Germinal center (tissue), 1 donor: ENCODE measurements around the gene CWC15.
A peak's percentile ranks its signal among the peaks of the same experiment; 100 is the strongest.
"Not testable (repeated sequence)": the region's sequence is repeated elsewhere in the genome, so short reads cannot be mapped to it uniquely, and the experiment has no call there.

ENCODE experiments used
- DNase-seq: peaks from one replicate; pipeline ENCODE4 v3.0.0; 2012; ENCODE audit warnings: mixed read lengths, low spot score

The CWC15 gene

GRCh38 chr11:94973099-94973968, at the start of gene CWC15, which contains the start of gene KDM4D:
Gene CWC15, minus strand, starts transcription at chr11:94973556. Its CDS starts 1,371 bp downstream, at chr11:94972185.
Gene KDM4D, plus strand, starts transcription at chr11:94973709. Its CDS starts 23,664 bp downstream, at chr11:94997373.
- peak; percentile 98 for DNase-seq

- DNase-seq = not testable (repeated sequence)
Observed at GRCh38 chr11:95021468-95021867, 48.1 kb upstream of the CWC15 start.

- DNase-seq = no peak
Observed at GRCh38 chr11:95016139-95016538, 42.8 kb upstream of the CWC15 start.

GRCh38 chr11:95014184-95014821, 40.9 kb upstream of the CWC15 start:
- DNase-seq = no peak

GRCh38 chr11:95011376-95011775, 38.0 kb upstream of the CWC15 start:
- DNase-seq = no peak

GRCh38 chr11:95005642-95006041, 32.3 kb upstream of the CWC15 start:
- no peak for DNase-seq

GRCh38 chr11:95003716-95004115, 30.4 kb upstream of the CWC15 start:
- no peak for DNase-seq

GRCh38 chr11:94998285-94998684, 24.9 kb upstream of the CWC15 start:
- DNase-seq = no peak

- no peak for DNase-seq
Observed at GRCh38 chr11:94997437-94997836, 24.1 kb upstream of the CWC15 start.

GRCh38 chr11:94993400-94993943, 20.1 kb upstream of the CWC15 start:
- DNase-seq = no peak

- no peak for DNase-seq
Observed at GRCh38 chr11:94988748-94989147, 15.4 kb upstream of the CWC15 start.

GRCh38 chr11:94987378-94987777, 14.0 kb upstream of the CWC15 start:
- DNase-seq = no peak

GRCh38 chr11:94975599-94975998, 2.2 kb upstream of the CWC15 start:
- no peak for DNase-seq

GRCh38 chr11:94974178-94974577, 822 bp upstream of the CWC15 start:
- no peak for DNase-seq

- DNase-seq = no peak
Observed at GRCh38 chr11:94972700-94973098, 657 bp downstream of the CWC15 start.

GRCh38 chr11:94968334-94968958, 4.9 kb downstream of the CWC15 start:
- DNase-seq = no peak

- no peak for DNase-seq
Observed at GRCh38 chr11:94964934-94965333, 8.4 kb downstream of the CWC15 start.

- DNase-seq = no peak
Observed at GRCh38 chr11:94961255-94961654, 12.1 kb downstream of the CWC15 start.

GRCh38 chr11:94960488-94960887, 12.9 kb downstream of the CWC15 start:
- DNase-seq = no peak

- DNase-seq = no peak
Observed at GRCh38 chr11:94959179-94959578, 14.2 kb downstream of the CWC15 start.

- no peak for DNase-seq
Observed at GRCh38 chr11:94958121-94958696, 15.1 kb downstream of the CWC15 start.

GRCh38 chr11:94956963-94957362, 16.4 kb downstream of the CWC15 start:
- DNase-seq = no peak
